Measurements from ENCODE around the gene GPRIN2.

- no peak for TF ChIP-seq POLR2AphosphoS5 (IDR thresholded peaks at IDR 0.05; ENCODE audit: low read depth, low read length)
- TF ChIP-seq EP300 (IDR thresholded peaks at IDR 0.05; ENCODE audit: borderline replicate concordance in 1 of 2, low read depth in 2 of 2, low read length in 2 of 2), result no peak
- no peak for TF ChIP-seq CTCF (IDR thresholded peaks at IDR 0.05; ENCODE audit: control extremely low read depth in 1 of 3, insufficient read depth in 1 of 3, low read depth in 1 of 3, low read length in 3 of 3)
- TF ChIP-seq POLR2A (IDR thresholded peaks at IDR 0.05; ENCODE audit: control extremely low read depth in 1 of 2, low read depth in 2 of 2, low read length in 2 of 2), result no peak
- TF ChIP-seq HDAC2 (IDR thresholded peaks at IDR 0.05; ENCODE audit: borderline replicate concordance in 1 of 2, low read depth in 2 of 2, low read length in 2 of 2), result no peak
- TF ChIP-seq MAX (IDR thresholded peaks at IDR 0.05), result no peak
- TF ChIP-seq BRCA1 (IDR thresholded peaks at IDR 0.05; ENCODE audit: low read depth, low read length), result no peak
- TF ChIP-seq NANOG (IDR thresholded peaks at IDR 0.05; ENCODE audit: insufficient read depth, low read depth, low read length, poor library complexity, severe bottlenecking), result no peak
- TF ChIP-seq BACH1 (IDR thresholded peaks at IDR 0.05; ENCODE audit: low read length), result no peak
- no peak for TF ChIP-seq CTBP2 (IDR thresholded peaks at IDR 0.05; ENCODE audit: borderline replicate concordance, insufficient read depth, insufficient read length, low read length)
- TF ChIP-seq POU5F1 (IDR thresholded peaks at IDR 0.05; ENCODE audit: low read depth, low read length), result no peak
- no peak for TF ChIP-seq GTF2F1 (IDR thresholded peaks at IDR 0.05; ENCODE audit: borderline replicate concordance, low read depth, low read length)
- no peak for TF ChIP-seq ZNF274 (IDR thresholded peaks at IDR 0.05; ENCODE audit: borderline replicate concordance, extremely low read depth, low read length)
- TF ChIP-seq PHF8 (conservative IDR thresholded peaks at IDR 0.05; ENCODE audit: low read depth, low read length), result no peak
These were observed 18.3 kb downstream of the GPRIN2 start for GRCh38 chr10:46538155-46538554.
